Measurements from ENCODE around the gene MET. TPM values are rescaled to one million over a fixed set of nuclear protein-coding genes. Genes with fewer than 3 reads are reported as not detected.

The MET gene
- total and polyA plus RNA-seq, 2 of the 13 experiments (the other 11 are each of a cell fraction or from before 2014, with no cell fraction given) = 21.8 to 31.5 TPM

- TF ChIP-seq HDAC6 (IDR thresholded peaks at IDR 0.05; ENCODE audit: low read depth, low read length) (no peak), ZNF12 (CRISPR knock-in tag; IDR thresholded peaks at IDR 0.05) (no peak), ATF4 (CRISPR knock-in tag; IDR thresholded peaks at IDR 0.05) (no peak), BCLAF1 (IDR thresholded peaks at IDR 0.05) (no peak), ZBTB42 (CRISPR knock-in tag; IDR thresholded peaks at IDR 0.05) (no peak), POGK (CRISPR knock-in tag; conservative IDR thresholded peaks at IDR 0.05) (no peak), MAX (IDR thresholded peaks at IDR 0.05) (no peak), NFYC (CRISPR knock-in tag; IDR thresholded peaks at IDR 0.05) (no peak), SATB2 (CRISPR knock-in tag; IDR thresholded peaks at IDR 0.05) (0 out of 2 replicates have a peak, but pooled peaks have one; percentile 28), EEA1 (CRISPR knock-in tag; IDR thresholded peaks at IDR 0.05; ENCODE audit: borderline replicate concordance) (no peak), ZNF672 (CRISPR knock-in tag; IDR thresholded peaks at IDR 0.05) (no peak), FOXP1 (IDR thresholded peaks at IDR 0.05) (no peak), FOXP1 (CRISPR knock-in tag; IDR thresholded peaks at IDR 0.05) (peak; percentile 79; the same call in 1 of the 2 replicates), MNT (IDR thresholded peaks at IDR 0.05) (no peak), TEF (CRISPR knock-in tag; IDR thresholded peaks at IDR 0.05) (0 out of 2 replicates have a peak, but pooled peaks have one; percentile 26), MEIS1 (CRISPR knock-in tag; IDR thresholded peaks at IDR 0.05; ENCODE audit: borderline replicate concordance) (no peak), PPARG (CRISPR knock-in tag; conservative IDR thresholded peaks at IDR 0.05) (0 out of 2 replicates have a peak, but pooled peaks have one; percentile 39), ATF1 (CRISPR knock-in tag; IDR thresholded peaks at IDR 0.05) (no peak), ZNF552 (CRISPR knock-in tag; IDR thresholded peaks at IDR 0.05; ENCODE audit: borderline replicate concordance) (no peak), MIXL1 (CRISPR knock-in tag; IDR thresholded peaks at IDR 0.05) (peak; percentile 86; the same call in 1 of the 2 replicates)
These were observed 38.9 kb downstream of the MET start (continued) for GRCh38 chr7:116710764-116711452.

All from HepG2 (cell line).